SK-N-MC (cell line): ENCODE results near the gene SVIP.

Source experiments
- EZH2 ChIP-seq: fragments of 200-600 bp; sonication (generic); IDR thresholded peaks from one replicate; pipeline ENCODE4 v1.6.1; 2017; ENCODE audit warnings: antibody characterized with exemption
- FOXP2 ChIP-seq: optimal IDR thresholded peaks from 2 replicates; pipeline ENCODE3; 2011; ENCODE audit warnings: mild to moderate bottlenecking, moderate library complexity; ENCODE audit not compliant: insufficient read depth; ENCODE audit errors: extremely low read length, control extremely low read depth
- POLR2AphosphoS5 ChIP-seq: IDR thresholded peaks from 2 replicates; pipeline ENCODE4 v1.6.1; 2012; ENCODE audit warnings: mild to moderate bottlenecking, low read depth, low read length, borderline replicate concordance

- TF ChIP-seq POLR2AphosphoS5 (no peak), EZH2 (no peak), FOXP2 (no peak)
These were observed 60.5 kb downstream of the SVIP start for GRCh38 chr11:22769081-22769480.
